HG03039 (cell line): ENCODE results near the gene NTS.

Experiments used
- ATAC-seq: cut with Tn5 transposase; IDR thresholded peaks from one replicate; pipeline ENCODE4 v1.9.1; 2021; ENCODE audit warnings: mild to moderate bottlenecking, moderate library complexity; ENCODE audit not compliant: unreplicated experiment

The NTS gene

DNA sequence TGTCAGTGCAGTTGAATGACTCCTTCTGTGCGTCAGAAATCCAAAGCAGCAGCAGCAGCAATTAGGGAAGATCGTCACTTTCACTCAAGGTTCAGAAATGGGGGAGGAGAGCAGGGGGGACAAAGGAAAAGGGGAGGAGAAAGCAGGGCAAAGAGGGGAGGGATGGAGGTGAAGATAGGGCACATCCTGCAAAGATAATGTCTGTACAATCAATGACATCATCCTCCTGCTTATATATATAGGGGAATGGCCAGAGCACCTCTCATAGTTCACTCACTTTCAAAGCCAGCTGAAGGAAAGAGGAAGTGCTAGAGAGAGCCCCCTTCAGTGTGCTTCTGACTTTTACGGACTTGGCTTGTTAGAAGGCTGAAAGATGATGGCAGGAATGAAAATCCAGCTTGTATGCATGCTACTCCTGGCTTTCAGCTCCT, at the start of gene NTS:
Gene NTS (plus strand): TSS at position 265 of the 431 bp plus-strand sequence. CDS start 109 bp downstream, at position 374.
- peak; percentile 53 for ATAC-seq

- no peak for ATAC-seq
Observed at GRCh38 chr12:85825746-85826145, 48.3 kb upstream of the NTS start.

DNA sequence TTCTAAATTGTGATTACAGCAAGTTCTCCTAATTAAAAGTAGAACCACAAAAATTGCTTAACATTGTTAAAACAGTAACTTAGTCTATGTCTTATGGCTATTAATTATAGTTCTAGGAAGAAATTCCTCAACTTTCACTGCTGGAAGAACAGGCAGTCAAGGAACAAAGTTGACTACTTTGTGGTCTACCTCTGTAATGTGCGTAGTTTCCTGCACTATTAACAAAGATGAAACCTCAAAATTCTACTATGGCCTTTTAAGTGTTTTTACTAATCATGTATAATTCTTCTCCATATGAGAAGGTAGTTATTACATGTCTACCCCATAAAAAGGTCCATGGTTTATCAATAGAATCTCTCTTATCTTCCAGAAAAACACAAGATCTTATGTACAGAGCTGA, 45.5 kb upstream of the NTS start:
- no peak for ATAC-seq

DNA sequence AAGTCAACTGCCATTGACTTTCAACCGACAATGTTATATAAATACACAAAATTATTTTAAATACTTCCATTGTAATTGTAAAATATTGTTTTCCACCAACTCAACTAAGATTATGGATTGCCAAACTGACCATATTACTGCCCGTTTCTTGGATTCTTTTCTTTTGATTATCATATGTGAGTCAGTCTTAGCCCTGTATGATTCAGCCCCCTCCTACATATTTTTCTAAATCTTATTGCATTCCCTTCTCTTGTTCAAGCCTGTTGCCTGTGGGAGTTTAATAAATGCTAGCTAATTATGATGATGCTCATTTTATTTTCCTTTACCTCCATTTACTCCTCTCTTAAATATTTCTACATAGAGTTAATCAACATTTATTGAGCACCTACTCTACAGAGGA, 44.7 kb upstream of the NTS start:
- no peak for ATAC-seq

- no peak for ATAC-seq
Observed at GRCh38 chr12:85831327-85831990, 42.6 kb upstream of the NTS start.

DNA sequence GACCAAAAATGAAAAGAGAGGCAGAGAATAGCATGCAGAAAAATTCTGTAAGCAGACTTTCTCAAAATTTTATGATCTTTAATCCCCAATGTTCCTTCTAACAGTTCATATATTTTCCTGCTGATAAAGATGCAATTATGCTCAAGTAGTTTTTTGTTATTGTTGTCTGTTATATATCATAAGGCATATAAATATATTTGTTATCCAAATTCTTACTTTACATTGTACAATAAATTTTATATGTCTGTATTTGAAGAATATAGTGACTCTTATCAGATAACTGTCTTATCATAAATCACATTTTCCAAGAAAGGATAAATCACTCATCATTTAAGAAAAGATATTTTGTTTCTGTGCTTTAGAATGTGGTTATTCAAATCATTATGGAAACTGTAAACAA, 40.5 kb upstream of the NTS start:
- ATAC-seq, result no peak

GRCh38 chr12:85834378-85834777, 39.7 kb upstream of the NTS start:
- no peak for ATAC-seq

GRCh38 chr12:85835426-85836196, 38.5 kb upstream of the NTS start:
- no peak for ATAC-seq

- no peak for ATAC-seq
Observed at GRCh38 chr12:85836197-85837090, 37.7 kb upstream of the NTS start, which contains the start of gene RASSF9. Gene RASSF9, minus strand, starts transcription at chr12:85836409. Its CDS starts 208 bp downstream, at chr12:85836201.

DNA sequence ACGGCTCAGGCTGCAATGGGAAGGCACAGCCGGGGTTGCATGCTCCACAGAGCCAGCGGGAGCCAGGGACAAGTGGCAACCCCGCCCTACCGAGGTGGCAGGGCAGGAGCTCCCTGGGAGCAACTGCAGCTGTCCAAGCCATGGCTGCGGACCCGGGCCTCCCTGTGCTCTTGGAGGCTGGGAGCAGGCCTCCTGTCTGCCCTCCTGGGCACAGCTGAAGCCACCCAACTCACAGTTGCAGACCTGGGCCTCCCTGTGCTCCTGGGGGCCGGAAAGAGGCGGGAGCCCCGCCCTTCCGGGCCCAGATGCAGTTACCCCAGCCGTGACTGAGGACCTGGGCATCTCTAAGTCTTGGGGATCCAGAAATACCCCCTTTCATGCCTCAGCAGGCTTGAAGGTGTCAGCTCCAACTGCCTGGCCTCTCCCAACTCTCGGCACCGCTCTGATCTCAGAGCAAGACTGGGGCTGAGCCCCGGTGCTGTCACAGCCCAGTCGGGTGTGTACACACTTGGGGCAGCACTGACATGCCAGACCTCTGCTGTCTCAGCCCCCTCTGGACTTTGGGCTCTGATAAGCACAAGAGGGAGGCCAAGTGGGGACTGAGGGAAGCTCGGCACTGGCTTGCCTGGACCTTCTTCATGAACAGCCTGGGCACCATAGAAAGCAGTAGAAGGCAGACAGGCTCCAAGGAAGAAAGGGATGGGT, 30.3 kb upstream of the NTS start:
- no peak for ATAC-seq

DNA sequence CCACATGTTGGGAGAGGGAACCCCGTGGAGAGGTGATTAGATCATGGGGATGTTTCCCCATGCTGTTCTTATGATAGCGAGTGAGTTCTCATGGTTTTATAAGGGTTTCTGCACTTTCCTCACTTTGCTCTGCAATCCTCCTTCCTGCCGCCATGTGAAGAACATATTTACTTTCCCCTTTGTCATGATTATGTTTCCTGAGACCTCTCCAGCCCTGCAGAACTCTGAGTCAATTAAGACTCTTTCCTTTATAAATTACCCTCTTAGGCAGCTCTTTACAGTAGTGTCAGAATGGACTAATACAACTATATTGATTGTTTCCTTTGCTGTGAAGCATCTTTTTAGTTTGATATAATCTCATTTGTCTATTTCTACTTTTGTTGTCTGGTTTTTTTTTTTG, 24.8 kb upstream of the NTS start:
- ATAC-seq, result no peak

- ATAC-seq, result no peak
Observed at GRCh38 chr12:85855305-85855704, 18.8 kb upstream of the NTS start.

DNA sequence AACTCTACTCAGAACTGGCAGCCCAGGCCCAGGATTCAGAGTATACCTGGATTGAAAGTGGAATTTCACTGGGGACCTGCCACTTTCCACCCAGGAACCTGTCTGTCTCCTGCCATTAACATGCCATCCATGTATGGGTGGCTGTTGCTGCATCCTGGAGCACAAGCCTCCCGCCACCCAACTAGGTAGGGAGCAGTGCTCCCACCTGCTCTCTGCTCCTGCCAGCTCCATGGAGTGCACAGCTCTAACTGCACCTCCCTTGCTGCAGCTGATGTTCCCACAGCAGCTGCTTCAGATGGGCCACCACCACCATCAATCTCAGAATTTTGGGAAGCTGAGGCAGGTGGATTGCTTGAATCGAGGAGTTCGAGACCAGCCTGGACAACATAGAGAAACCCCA, 17.1 kb upstream of the NTS start:
- no peak for ATAC-seq

GRCh38 chr12:85865890-85866289, 8.2 kb upstream of the NTS start:
- no peak for ATAC-seq

- peak; percentile 97 for ATAC-seq
Observed at GRCh38 chr12:85866986-85867776, 6.9 kb upstream of the NTS start.

GRCh38 chr12:85872497-85873091, 1.5 kb upstream of the NTS start:
- ATAC-seq, result peak; percentile 89

GRCh38 chr12:85877459-85877858, 3.4 kb downstream of the NTS start:
- no peak for ATAC-seq

- no peak for ATAC-seq
Observed at GRCh38 chr12:85883763-85884162, 9.7 kb downstream of the NTS start.

DNA sequence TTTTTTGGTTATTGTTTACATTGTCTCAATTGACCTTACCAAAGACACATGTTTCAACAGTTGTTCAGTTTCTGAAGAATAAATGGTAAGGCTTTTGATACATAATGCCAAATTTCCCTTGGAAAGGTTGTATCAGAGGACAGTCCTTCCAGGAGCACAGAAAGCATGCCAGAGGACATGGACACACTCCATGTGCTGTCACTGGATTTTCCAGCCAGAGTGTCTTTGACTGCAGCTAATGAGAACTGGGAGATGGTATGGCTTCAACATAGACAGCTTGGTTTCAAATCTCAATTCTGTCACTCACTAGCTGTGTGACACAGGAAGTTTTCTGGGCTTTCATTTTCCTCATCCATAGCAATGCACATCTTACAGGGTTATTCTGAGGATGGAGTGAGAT, 20.6 kb downstream of the NTS start:
- no peak for ATAC-seq
